GM18499 (cell line): ENCODE data around the gene TTYH2.

Source experiments
- ATAC-seq: cut with Tn5 transposase; IDR thresholded peaks from one replicate; pipeline ENCODE4 v1.9.1; 2021; ENCODE audit warnings: moderate number of reproducible peaks; ENCODE audit not compliant: insufficient read depth, unreplicated experiment

The TTYH2 gene

GRCh38 chr17:74309902-74310301 is 96.5 kb downstream of the TTYH2 start:
- ATAC-seq = no peak
